GM21515 (cell line): ENCODE results near the gene SH3BP2.

Experiments used
- ATAC-seq: cut with Tn5 transposase; IDR thresholded peaks from one replicate; pipeline ENCODE4 v1.9.1; 2021; ENCODE audit not compliant: unreplicated experiment

The SH3BP2 gene

DNA sequence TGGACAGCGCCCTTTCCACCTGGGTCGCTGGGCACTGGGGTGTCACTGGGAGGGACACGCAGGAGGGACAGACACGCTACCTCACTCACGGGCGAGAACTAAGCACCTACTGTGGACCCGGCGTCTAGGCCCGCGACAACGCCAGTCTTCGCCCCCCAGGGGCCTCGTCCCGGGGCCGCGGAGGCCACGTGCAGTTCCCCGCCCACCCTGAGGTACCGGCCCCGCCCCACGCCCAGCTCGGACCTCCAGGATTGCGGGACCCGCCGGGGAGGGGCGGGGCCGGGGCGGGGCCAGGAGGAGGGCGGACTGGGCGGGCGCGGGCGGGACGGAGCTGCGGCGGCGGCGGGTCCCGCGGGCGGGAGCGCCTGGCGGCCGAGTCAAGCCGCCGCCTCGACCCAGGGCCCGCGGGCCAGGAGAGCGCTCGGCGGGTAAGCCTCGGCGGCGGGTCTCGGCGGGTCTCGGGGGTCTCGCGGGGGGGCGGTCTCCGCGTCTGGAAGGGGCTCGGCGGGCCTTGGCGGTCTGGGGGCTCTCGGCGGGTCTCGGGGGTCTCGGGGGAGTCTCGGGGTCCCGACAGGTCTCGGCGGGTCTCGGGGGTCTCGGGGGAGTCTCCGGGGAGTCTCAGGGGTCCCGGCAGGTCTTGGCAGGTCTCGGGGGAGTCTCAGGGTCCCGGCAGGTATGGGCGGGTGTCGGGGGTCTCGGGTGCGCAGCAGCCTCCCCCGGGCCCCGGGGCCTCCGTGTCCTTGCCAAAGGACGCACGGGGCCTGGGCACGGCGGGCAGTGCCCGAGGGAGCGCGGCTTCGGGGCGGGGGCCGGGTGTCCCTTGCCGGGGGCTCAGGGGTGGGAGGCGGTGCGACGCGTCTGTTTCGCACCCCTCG lies at the start of gene SH3BP2:
SH3BP2 (plus strand) TSS at position 375 of the 875 bp plus-strand sequence. CDS start 27,533 bp downstream, outside the sequence.
- ATAC-seq, result no peak

DNA sequence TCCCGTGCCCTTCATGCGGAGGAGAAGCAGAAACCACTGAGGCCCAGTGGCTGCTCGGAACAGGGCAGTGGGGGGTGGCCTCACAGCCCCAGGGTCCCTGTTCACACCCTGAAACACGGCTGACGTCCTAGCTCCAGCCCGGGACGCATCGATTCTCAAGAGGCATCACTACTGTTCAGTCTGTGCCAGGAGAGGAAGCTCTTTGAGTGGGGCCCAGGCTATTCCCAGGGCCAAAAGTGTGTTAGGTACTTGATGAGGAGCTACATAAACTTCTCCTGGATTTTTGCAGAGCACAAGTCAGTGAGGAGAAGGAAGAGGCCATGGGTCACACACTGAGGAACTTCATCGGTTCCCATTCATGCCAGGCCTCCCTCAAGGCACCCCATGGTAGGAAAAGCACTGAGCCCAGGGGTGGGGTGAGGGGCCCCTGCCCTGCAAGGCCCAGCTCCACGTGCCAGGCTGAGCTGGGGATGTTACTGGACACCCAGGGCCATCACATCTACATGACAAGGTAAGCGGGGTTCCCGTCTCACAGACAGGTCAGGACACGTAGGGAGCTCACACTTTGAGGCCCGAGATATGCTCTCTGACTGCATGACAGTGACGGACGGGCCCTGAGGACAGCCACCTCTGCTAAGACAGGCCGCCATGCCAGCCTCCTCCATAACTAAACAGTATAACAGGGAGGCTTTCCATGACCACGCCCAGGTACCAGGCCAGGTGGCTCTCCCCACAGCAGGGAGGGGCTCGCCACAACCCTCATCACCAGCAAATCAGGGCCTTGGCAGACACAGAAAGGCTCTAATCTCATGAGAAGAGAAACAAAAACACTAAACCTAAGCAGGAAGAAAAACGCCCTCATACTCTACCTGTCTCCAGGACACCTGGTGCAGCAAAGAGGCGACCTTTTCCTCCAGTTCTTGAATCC lies 49.1 kb upstream of the SH3BP2 start:
- ATAC-seq, result no peak

DNA sequence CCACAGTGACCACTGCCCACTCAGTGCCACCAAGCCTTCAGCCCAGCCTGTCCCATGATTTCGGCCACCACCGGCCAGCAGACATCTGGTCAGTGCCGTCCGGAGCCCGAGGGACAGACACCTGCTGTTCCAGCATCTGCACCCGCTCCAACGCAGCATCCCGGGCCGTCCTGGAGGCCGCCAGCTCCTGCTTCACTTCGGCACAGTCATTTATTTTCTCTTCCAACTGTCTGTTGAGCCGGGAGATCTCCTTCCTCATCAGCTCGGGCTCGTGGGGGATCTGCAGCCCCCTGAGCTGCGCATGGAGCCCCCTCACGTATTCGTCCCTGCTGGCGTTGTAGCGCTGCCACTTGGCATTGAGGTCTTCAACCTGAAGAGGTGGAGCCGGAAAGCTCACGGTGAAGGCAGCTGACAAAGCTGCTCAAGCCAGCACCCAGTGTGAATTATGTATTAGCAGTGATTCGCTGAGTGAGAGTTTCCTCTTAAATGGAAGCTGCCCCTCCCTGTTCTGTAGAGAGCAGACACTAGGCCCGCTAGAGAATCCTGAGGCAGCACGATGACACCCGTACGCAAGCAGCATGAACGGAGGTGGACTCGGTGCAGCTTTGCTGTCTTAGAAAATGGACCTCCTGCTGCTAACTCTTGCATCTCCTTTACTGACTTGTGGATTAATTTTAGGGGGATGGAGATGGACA lies 48.2 kb upstream of the SH3BP2 start:
- ATAC-seq, result no peak

DNA sequence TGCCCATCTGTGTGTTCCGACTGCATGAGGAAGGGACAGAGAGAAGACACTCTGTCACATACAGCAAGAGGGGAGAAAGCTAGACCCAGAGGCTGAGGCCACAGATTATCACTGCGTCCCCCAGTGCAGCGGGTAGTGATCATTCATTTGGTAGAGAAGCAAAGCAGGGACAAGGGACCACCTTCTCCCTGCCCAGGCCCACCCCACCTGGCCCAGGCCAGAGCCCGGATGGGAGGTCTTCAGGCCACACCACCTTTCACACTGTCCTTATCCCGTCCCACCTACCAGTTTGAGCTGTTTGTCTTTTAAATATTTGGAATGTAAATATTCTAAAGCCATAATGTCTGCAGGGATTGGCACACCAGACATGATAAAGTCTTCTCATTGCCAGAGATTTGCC lies 47.4 kb upstream of the SH3BP2 start:
- no peak for ATAC-seq

- peak; percentile 74 for ATAC-seq
Measured at GRCh38 chr4:2745981-2746806, 46.7 kb upstream of the SH3BP2 start.

GRCh38 chr4:2746891-2747695 lies 45.8 kb upstream of the SH3BP2 start:
- no peak for ATAC-seq

DNA sequence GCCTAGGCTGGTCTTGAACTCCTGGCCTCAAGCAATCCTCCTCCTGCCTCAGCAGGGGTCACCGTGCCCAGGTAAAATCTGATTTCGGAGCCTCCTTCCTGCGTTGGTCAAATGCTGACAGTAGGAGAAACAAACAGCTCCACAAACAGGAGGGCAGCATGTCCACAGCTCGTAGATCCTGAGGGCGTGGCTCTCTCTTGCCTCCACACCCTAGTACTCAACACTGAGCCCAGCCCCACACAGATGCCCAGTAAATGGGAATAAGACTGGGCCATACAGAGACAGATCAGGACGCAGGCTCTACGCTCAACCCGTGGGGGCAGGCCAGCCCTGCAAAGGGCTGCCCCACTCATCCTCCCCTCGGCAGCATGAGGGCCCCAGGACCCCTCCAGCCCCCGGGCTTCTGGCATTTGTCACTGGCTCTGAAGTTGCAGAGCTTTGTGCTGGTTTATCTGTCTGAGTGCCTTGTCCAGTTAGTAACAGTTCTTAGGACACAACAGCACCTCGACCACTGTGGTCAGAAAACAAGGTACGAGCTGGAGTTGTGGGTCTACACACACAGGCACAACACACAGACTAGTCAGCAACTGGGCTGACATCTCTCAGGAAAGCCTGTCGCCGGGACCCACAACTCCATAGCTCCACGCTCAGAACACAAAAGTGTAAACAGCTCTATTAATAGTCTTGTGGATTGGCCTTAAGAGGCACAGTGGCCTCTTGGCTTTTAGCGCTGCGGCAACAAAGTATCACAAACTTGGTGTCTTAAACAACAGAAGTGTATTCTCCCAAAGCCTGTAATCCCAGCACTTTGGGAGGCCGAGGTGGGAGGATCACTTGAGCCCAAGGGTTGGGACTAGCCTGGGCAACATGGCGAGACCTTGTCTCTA lies 41.9 kb upstream of the SH3BP2 start:
- ATAC-seq, result no peak

DNA sequence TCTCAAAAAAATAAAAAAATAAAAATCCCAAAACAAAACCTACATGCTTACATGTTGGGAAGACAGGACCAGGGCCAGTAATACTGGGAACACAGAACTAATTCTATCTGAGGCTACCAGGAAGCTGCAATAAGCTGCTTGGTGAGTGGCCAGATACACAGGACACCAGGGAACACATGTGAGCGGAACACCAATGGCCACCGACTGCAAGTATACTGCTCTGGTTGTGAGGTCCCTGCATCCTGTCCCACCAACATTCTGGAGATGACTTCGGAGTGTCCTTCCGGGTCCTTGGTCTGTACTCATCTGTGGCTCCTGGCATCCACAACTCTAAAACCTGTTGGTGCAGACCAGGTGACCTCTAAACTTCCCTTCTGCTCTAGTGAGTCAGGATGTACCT lies 39.4 kb upstream of the SH3BP2 start:
- no peak for ATAC-seq

- no peak for ATAC-seq
Measured at GRCh38 chr4:2754848-2755819, 37.8 kb upstream of the SH3BP2 start.

DNA sequence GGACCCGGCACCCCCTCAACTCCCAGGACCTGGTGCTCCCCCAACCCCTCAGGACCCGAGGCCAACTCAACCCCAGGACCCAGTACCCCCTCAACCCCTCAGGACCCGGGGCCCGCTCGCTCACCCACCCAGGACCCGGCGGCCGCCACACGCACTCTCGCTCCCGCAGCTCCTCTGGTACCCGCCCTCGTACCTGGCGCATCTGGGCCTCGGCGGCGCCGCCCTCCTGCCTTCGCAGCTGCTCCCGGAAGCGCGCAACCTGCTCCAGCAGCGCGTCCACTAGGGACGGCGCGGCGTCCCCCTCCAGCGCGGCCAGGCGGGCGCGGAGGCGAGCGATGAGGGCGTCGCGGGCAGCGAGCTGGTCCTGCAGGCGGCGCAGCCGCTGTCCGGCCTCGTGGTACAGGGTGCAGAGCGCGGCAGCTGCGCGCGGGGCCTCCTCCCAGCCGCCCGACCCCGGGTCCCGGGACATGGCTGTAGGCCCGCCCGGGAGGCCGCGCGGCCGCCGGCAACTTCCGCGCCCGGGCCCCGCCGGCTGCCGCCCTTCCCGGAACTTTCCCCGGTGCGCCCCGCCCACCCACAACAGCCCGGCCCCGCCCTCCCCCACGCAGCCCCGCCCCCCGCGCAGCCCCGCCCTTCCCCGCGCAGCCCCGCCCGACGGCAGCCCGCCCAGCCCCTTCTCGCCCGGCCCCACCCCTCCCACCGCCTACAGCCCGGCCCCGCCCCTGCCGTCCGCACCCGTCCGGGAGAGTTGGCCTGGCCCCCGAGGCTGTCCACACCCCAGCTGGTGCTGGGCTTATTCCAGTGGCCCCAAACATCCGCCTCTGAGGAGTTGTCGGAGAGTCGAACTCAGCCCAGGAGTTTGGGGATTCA lies 36.8 kb upstream of the SH3BP2 start, which contains the start of gene TNIP2:
TNIP2 (minus strand) TSS at position 516 of the 870 bp plus-strand sequence; CDS start at position 469, 47 bp downstream.
- ATAC-seq, result peak; percentile 51

DNA sequence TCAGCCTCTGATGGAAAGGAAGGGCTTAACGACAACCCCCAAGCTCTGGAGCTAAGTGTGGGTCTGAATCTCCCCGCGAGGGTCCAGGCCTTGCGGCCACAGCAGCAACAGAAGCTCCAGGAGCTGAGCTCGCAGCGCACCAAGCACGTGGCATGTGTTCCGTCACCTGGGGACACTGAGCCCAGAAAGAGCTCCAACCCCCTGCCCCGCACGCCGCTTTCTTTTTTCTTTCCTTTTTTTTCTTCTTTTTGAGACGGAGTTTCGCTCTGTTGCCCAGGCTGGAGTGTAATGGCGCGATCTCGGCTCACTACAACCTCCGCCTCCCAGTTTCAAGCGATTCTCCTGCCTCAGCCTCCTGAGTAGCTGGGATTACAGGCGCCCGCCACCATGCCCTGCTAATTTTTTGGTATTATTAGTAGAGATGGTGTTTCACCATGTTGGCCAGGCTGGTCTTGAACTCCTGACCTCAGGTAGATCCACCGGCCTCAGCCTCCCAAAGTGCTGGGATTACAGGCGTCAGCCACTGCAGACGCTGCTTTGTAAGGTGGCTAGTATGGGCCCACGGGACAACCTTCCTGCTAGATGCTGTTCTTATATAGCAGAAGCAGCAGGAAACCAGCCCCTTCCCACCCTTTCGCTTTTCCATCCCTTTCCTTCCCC lies 36.1 kb upstream of the SH3BP2 start:
- no peak for ATAC-seq

DNA sequence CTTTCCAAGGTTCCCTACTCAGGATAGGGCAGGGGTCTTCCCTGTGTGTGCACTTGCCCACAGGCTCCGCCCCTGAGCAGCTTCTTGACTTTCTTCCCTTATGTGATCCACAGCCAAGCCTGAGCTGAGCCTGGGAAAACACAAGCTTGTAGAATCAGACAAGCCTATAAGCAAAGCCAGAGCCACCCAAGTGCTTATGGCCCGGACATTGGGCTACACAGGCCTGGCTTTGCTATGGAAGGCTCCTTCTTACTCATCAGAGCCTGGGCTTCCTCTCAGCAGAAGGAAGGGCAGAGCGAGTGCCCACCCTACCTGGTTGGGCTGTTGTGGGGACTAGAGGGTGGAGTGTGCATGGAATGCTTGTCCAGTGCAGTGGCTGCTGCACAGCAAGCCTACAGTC lies 35.5 kb upstream of the SH3BP2 start:
- no peak for ATAC-seq

DNA sequence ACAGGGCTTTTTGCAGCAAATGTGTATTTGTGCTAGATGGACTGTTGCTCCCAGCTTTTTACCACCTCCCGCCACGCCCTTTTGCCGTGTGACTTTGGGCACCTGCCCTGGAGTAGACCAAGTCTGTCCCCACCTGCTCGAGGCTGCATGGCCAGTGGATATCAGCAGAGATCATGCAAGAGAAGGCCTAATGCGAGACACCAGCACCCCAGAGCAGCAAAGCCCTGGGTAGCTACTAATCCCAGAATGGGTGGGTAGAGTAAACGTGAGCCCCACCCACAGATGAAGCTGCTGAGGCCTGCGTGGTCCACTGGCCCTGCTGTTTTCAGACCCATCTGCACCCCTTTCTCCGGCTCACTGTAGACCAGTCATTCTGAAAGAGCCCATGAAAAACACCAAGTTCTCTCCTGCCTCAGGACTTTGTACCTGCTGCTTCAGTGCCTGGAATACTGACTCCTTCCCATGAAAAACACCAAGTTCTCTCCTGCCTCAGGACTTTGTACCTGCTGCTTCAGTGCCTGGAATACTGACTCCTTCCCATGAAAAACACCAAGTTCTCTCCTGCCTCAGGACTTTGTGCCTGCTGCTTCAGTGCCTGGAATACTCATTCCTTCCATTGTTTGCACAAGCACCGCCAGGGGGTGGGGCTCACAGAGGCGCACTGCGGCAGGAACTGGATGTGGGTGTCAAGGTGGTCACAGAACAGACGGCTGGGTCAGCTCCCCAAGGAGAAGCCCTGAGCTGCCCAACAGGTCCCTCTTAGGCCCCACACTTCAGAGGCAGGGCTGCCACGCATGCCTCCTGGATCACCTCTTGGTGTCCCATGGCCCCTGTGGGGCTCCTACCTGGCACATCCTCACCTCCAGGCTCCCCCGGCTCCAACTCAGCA lies 31.6 kb upstream of the SH3BP2 start:
- no peak for ATAC-seq

GRCh38 chr4:2762048-2762447 lies 30.8 kb upstream of the SH3BP2 start:
- ATAC-seq, result no peak
